Small intestine (tissue), 7 donors: ENCODE data around the gene PRKCE. TPM values are rescaled to one million over a fixed set of nuclear protein-coding genes. Genes with fewer than 3 reads are reported as not detected.

ENCODE experiments used
- DNase-seq, 2 donors: peaks; one replicate each; pipeline versions ENCODE4 v3.0.0 to v3.0.0-alpha.2; 2013
- FAIRE-seq: peaks from 2 replicates; lab custom pipeline; 2012; peaks lifted over from hg19 to GRCh38; lab: Jason Lieb, UNC
- H3K27ac ChIP-seq, 3 donors: one replicate each; pipeline ENCODE4 v1.5.1; 2013; ENCODE audit warnings: low read length in 2 of 3, mild to moderate bottlenecking in 2 of 3, control low read depth in 1 of 3, inconsistent platforms in 1 of 3, low read depth in 1 of 3, moderate library complexity in 1 of 3
- H3K27me3 ChIP-seq, 3 donors: one replicate each; pipeline ENCODE4 v1.6.1; 2013; ENCODE audit warnings: low read length in 3 of 3, inconsistent platforms in 1 of 3; ENCODE audit not compliant: control insufficient read depth in 3 of 3, insufficient read depth in 3 of 3
- H3K36me3 ChIP-seq, 3 donors: one replicate each; pipeline ENCODE4 v1.6.1; 2013; ENCODE audit warnings: low read length in 3 of 3, inconsistent platforms in 1 of 3, low read depth in 1 of 3, mild to moderate bottlenecking in 1 of 3, moderate library complexity in 1 of 3; ENCODE audit not compliant: control insufficient read depth in 3 of 3, insufficient read depth in 2 of 3
- H3K4me1 ChIP-seq, 3 donors: one replicate each; pipeline ENCODE4 v1.6.1; 2013; ENCODE audit warnings: low read length in 2 of 3, inconsistent platforms in 1 of 3, low read depth in 1 of 3, mild to moderate bottlenecking in 1 of 3, moderate library complexity in 1 of 3; ENCODE audit not compliant: control insufficient read depth in 3 of 3, insufficient read depth in 2 of 3
- H3K4me3 ChIP-seq, 3 donors: one replicate each; pipeline ENCODE4 v1.5.1; 2013; ENCODE audit warnings: low read length in 3 of 3, control low read depth in 1 of 3, inconsistent platforms in 1 of 3, low read depth in 1 of 3, mild to moderate bottlenecking in 1 of 3, moderate library complexity in 1 of 3
- H3K9me3 ChIP-seq, 2 donors: one replicate each; pipeline ENCODE4 v1.6.1; 2013; ENCODE audit warnings: low read depth in 1 of 2, low read length in 1 of 2; ENCODE audit not compliant: control insufficient read depth in 2 of 2, insufficient read depth in 1 of 2
- WGBS, 3 donors: extraction: QIAGEN DNeasy Blood & Tissue Kit; methylation state at CpG; one replicate each; pipeline ENCODE4 v1.1.7; 2013; 5-methylcytosine and 5-hydroxymethylcytosine counted together
- polyA plus RNA-seq, 4 donors: library from polyadenylated mRNA; stranded (reverse) in 3 of 4; unstranded in 1 of 4; fragments of 200-250 nt in 3 of 4; fragments of 120-200 nt in 1 of 4; gene quantifications; one replicate each; pipeline versions ENCODE4 v1.2.1 to v1.2.3, GENCODE V29; 2013
- donor health status: healthy with polysubstance abuse.
- donor health status: control.
- donor health status: control.
- donor health status: Bipolar disorder and iron deficiency.
- donor health status: healthy.

The PRKCE gene
- polyA plus RNA-seq, 4 donors: 2.2 to 7.1 (median 5.4) TPM

- DNase-seq: no peak
- no peak overlapping the region for H3K4me3 ChIP-seq
- H3K9me3 ChIP-seq: no peaks in the 10 kb centered on the region
- H3K36me3 ChIP-seq: no peaks in the 10 kb centered on the region
- H3K27me3 ChIP-seq: no peaks in the 10 kb centered on the region
- FAIRE-seq: no peak
- H3K4me1 ChIP-seq: peaks cover 0 to 4% (median 0%) of the 10 kb centered on the region in 3 donors
- H3K27ac ChIP-seq: no peak overlapping the region
These were observed 250.9 kb downstream of the PRKCE start for GRCh38 chr2:45902380-45902779.

DNA sequence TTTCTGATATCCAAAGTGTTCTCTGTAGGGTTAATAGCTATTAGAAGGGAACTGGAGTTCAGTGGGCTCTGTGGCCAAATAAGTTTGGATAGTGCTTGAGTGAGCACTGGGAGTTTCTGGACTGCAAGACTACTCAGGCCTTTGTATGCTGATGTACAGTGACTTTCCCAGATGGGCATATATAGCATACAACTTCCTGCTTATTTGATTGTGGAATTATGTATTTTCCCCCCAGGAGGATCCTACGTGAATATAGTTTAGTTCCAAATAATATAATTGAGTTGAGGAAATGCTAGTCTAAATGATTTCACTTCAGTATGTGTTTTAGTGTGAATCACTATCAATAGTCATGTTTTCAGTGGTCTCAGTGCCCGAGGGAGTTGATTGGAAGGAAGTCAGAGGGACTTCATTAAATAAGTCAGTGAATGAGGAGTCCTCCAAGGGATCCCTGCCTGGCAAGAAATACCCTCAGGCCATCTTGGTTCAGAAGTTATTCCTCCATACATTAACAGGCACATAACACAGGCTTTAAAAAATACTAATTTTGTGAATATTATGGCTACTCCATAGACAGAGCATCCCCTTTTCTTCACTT lies 251.4 kb downstream of the PRKCE start:
- no peaks in the 10 kb centered on the region for H3K27me3 ChIP-seq
- H3K4me1 ChIP-seq: peaks cover 0 to 4% (median 0%) of the 10 kb centered on the region in 3 donors
- no peak for FAIRE-seq
- DNase-seq: no peak
- no peaks in the 10 kb centered on the region for H3K36me3 ChIP-seq
- WGBS, 3 donors: 80 to 90% (median 90%) methylated on average over 2 of the region's 2 CpGs
- H3K9me3 ChIP-seq: no peaks in the 10 kb centered on the region
- no peak overlapping the region for H3K4me3 ChIP-seq
- no peak overlapping the region for H3K27ac ChIP-seq

DNA sequence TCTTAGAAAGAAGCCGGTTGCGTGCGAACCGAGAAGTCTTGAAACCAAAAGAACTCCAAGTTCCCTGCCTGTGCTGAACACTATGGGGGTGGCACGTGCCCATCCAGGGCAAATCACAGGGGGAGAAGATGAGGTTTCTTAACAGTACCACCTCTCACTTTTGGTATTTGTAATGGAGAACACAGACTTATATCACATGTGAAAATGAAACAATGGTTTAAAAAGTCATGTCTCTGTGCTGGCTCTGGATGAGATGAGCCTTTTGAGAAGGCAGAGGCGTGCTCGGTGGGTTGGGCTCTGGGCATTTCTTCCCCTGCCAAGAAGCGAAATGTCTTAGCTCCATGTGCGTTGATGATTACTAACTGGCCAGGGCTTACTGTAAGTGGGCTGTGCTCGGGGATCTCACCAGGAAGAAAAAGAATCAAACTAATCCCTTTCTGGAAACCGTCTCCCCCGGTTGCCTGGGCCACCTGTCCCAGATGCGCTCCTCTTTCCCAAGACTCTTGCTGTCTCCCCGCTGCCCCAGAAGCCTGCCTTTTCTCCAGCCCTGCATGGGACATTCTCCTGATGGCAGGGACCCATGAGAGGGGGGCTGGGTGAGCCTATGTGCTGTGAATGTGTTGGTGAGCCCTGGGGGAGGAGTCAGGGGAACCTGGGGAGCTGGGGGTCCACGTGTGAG lies 252.9 kb downstream of the PRKCE start:
- no peak for DNase-seq

GRCh38 chr2:45904946-45905631 lies 253.6 kb downstream of the PRKCE start:
- H3K36me3 ChIP-seq: no peaks in the 10 kb centered on the region
- no peaks in the 10 kb centered on the region for H3K9me3 ChIP-seq
- WGBS, 3 donors: 87 to 92% (median 88%) methylated on average over 8 of the region's 8 CpGs
- no peak overlapping the region for H3K27ac ChIP-seq
- H3K4me1 ChIP-seq: peaks cover 0 to 12% (median 0%) of the 10 kb centered on the region in 3 donors
- DNase-seq (no peak), FAIRE-seq (no peak)
- H3K27me3 ChIP-seq: no peaks in the 10 kb centered on the region
- H3K4me3 ChIP-seq: no peak overlapping the region

More for the DNA sequence above, 252.9 kb downstream of the PRKCE start:
- Histone ChIP-seq H3K4me1 (peaks cover 0 to 5% (median 0%) of the 10 kb centered on the region in 3 donors), H3K4me3 (no peak overlapping the region), H3K9me3 (no peaks in the 10 kb centered on the region), H3K27ac (no peak overlapping the region), H3K36me3 (no peaks in the 10 kb centered on the region), H3K27me3 (no peaks in the 10 kb centered on the region)
- FAIRE-seq: no peak
- 75 to 84% (median 81%) methylated on average over 15 of the region's 15 CpGs for WGBS, 3 donors

DNA sequence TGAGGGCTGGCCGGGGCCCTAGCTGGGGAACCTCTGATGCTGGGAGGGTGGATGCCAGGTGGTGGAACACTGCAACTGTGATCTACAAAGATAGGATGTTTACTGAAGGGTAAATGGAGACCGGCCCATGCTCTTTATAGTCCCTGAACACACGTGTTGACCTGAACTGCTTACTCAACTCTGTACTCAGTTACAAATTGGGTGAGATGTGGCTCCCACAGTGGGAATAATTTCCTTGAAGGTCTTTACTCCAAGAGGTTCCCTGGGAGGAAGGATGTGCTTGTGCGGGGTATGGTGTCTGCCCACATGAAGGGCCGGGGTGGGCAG lies 254.1 kb downstream of the PRKCE start:
- Histone ChIP-seq H3K27me3 (no peaks in the 10 kb centered on the region), H3K4me3 (no peak overlapping the region), H3K9me3 (no peaks in the 10 kb centered on the region), H3K27ac (no peak overlapping the region), H3K36me3 (no peaks in the 10 kb centered on the region), H3K4me1 (peaks cover 0 to 17% (median 0%) of the 10 kb centered on the region in 3 donors)
- FAIRE-seq (no peak), DNase-seq (peak in 1 of 2 donors; percentile 21)
- 67 to 76% (median 71%) methylated on average over 5 of the region's 5 CpGs for WGBS, 3 donors

DNA sequence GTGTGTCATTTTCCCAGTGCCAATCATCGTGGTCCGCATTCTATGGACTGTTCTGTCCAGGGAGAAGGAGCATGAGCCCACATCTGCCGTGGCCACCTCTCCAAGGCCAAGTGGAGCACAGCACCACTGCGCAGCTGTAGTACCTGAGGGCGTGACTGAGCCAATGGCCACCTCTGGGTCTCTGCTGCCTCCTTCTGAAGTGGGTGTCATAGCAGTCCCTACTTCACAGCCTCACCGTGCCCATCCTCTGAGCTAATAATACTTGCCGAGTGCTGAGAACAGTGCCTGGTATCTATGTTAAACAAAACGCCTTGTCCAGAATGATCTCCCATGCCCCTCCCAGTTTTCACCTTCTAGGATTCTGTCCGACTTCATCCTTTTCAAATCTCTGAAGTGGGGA lies 256.1 kb downstream of the PRKCE start:
- FAIRE-seq: no peak
- H3K27me3 ChIP-seq: no peaks in the 10 kb centered on the region
- WGBS, 3 donors: 84 to 93% (median 93%) methylated on average over 9 of the region's 9 CpGs

GRCh38 chr2:45908316-45909170 lies 257.1 kb downstream of the PRKCE start:
- H3K4me1 ChIP-seq: peaks cover 2 to 46% (median 7%) of the 10 kb centered on the region in 3 donors
- H3K27ac ChIP-seq: no peak overlapping the region
- FAIRE-seq (no peak), DNase-seq (no peak)
- no peaks in the 10 kb centered on the region for H3K27me3 ChIP-seq
- H3K4me3 ChIP-seq: no peak overlapping the region
- 93 to 95% (median 93%) methylated on average over 12 of the region's 12 CpGs for WGBS, 3 donors
- H3K36me3 ChIP-seq: no peaks in the 10 kb centered on the region
- no peaks in the 10 kb centered on the region for H3K9me3 ChIP-seq

More for the DNA sequence above, 256.1 kb downstream of the PRKCE start:
- H3K27ac ChIP-seq: no peak overlapping the region
- no peaks in the 10 kb centered on the region for H3K9me3 ChIP-seq
- H3K4me1 ChIP-seq: peaks cover 0 to 37% (median 5%) of the 10 kb centered on the region in 3 donors
- no peak overlapping the region for H3K4me3 ChIP-seq
- no peaks in the 10 kb centered on the region for H3K36me3 ChIP-seq
- no peak for DNase-seq

- Histone ChIP-seq H3K4me3 (no peak overlapping the region), H3K36me3 (no peaks in the 10 kb centered on the region), H3K27ac (no peak overlapping the region), H3K4me1 (peaks cover 4 to 47% (median 7%) of the 10 kb centered on the region in 3 donors), H3K9me3 (no peaks in the 10 kb centered on the region), H3K27me3 (no peaks in the 10 kb centered on the region)
- FAIRE-seq (no peak), DNase-seq (no peak)
- 87 to 93% (median 89%) methylated on average over 3 of the region's 3 CpGs for WGBS, 3 donors
These were observed 257.7 kb downstream of the PRKCE start for GRCh38 chr2:45909171-45909565.
